Measurements from ENCODE around the gene FDX1. TPM values are rescaled to one million over a fixed set of nuclear protein-coding genes. Genes with fewer than 3 reads are reported as not detected.

FDX1 gene
- total RNA-seq, 1 donor from 2014 or later, result 11.5 TPM

DNA sequence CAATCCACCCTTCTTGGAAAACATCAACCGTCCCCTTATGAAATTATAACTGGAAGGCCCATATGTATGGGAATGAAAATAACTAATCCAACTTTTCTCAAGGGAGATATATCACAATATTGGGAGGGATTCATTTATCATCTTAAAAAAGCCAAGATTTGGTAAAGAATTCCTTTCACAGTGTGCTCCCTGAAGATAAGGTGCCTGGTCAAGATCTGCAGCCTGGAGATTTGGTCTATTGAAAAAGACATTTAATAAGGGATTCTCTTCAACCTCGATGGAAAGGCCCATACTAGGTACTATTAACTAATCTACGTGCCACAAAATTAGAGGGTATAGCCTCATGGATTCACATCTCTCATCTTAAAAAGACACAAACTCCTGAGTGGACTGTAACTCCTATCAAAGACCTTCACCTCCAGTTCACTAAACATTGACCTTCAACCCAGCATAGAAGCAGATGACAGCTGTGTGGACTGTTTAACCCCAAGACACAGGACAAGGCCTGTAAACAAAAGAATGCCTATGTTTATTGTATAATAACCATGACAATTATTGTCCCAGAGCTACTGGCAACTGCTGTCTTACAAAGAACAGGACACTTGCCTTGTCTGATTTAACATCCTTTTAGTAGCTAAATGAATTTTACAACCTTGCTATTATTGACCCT, 4.8 kb upstream of the FDX1 start:
- no peak for DNase-seq (ENCODE audit: low read depth)
- no peak overlapping the region for H3K4me3 ChIP-seq (ENCODE audit: low read depth, low read length)
- TF ChIP-seq, protein P1, sequence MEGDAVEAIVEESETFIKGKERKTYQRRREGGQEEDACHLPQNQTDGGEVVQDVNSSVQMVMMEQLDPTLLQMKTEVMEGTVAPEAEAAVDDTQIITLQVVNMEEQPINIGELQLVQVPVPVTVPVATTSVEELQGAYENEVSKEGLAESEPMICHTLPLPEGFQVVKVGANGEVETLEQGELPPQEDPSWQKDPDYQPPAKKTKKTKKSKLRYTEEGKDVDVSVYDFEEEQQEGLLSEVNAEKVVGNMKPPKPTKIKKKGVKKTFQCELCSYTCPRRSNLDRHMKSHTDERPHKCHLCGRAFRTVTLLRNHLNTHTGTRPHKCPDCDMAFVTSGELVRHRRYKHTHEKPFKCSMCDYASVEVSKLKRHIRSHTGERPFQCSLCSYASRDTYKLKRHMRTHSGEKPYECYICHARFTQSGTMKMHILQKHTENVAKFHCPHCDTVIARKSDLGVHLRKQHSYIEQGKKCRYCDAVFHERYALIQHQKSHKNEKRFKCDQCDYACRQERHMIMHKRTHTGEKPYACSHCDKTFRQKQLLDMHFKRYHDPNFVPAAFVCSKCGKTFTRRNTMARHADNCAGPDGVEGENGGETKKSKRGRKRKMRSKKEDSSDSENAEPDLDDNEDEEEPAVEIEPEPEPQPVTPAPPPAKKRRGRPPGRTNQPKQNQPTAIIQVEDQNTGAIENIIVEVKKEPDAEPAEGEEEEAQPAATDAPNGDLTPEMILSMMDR (IDR thresholded peaks at IDR 0.05; ENCODE audit: insufficient read depth, low read length, poor library complexity, severe bottlenecking), result no peak
- H3K27me3 ChIP-seq (ENCODE audit: control insufficient read depth, insufficient read depth, low read length), result no peaks in the 10 kb centered on the region
- no peaks in the 10 kb centered on the region for H3K36me3 ChIP-seq (ENCODE audit: control insufficient read depth, insufficient read depth, low read length)

DNA sequence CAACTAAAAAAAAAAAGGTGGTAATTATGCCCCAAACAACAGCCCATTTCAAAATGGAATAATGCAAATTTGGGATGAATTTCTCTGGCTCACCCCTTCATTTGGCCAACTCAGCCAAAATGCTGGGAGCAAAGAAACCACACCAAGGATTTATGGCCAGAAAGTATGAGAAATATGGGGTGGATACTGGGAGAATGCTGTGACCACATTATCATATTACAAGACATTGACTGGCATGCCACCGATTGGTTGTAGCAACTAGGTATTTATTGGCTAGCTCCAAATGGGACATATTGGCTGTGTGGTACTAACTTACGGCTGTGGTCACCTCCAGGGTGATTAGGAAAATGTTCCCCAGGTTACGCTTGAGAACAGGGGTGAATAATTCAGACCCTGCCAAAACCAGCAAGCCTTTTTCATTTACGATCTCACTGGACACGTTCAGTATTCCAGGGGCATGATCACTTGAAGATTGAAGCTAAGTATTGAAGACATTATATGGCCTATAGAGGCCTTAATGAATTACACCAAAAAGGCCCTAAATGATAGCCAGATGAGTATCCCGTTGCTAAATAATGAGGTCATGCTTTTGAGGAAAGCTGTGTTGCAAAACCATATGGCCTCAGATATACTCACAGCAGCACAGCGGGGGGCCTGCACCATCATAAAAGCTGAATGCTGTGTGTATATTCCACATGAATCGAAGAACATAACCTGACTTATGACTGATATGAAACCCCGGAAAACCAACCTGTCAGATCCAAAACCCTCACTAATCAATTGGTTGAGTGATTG, 3.8 kb upstream of the FDX1 start:
- Histone ChIP-seq H3K4me3 (ENCODE audit: low read depth, low read length) (no peak overlapping the region), H3K36me3 (ENCODE audit: control insufficient read depth, insufficient read depth, low read length) (no peaks in the 10 kb centered on the region), H3K27me3 (ENCODE audit: control insufficient read depth, insufficient read depth, low read length) (no peaks in the 10 kb centered on the region)
- no peak for DNase-seq (ENCODE audit: low read depth)
- TF ChIP-seq, protein P1 (IDR thresholded peaks at IDR 0.05; ENCODE audit: insufficient read depth, low read length, poor library complexity, severe bottlenecking), result no peak

DNA sequence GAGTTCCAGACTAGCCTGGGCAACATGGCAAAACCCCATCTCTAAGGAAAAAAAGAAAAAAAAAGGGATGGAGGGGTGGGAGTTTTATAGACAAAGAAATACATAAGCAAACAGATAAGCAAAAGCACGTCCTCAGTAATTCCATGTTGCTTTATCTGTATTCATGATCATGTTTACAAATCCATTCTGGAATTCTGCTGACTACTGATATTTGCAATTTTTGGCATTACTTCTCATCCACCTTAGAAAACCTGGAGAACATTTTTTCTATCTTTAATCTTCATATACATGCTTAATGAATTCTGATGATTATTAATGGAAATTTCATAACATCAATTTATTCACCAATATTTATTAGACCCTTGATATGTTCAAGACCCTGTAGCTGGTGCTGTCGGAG, 1.7 kb upstream of the FDX1 start:
- H3K36me3 ChIP-seq (ENCODE audit: control insufficient read depth, insufficient read depth, low read length), result no peaks in the 10 kb centered on the region
- no peak overlapping the region for H3K4me3 ChIP-seq (ENCODE audit: low read depth, low read length)
- H3K27me3 ChIP-seq (ENCODE audit: control insufficient read depth, insufficient read depth, low read length), result no peaks in the 10 kb centered on the region
- TF ChIP-seq, protein P1 (IDR thresholded peaks at IDR 0.05; ENCODE audit: insufficient read depth, low read length, poor library complexity, severe bottlenecking), result no peak
- no peak for DNase-seq (ENCODE audit: low read depth)

DNA sequence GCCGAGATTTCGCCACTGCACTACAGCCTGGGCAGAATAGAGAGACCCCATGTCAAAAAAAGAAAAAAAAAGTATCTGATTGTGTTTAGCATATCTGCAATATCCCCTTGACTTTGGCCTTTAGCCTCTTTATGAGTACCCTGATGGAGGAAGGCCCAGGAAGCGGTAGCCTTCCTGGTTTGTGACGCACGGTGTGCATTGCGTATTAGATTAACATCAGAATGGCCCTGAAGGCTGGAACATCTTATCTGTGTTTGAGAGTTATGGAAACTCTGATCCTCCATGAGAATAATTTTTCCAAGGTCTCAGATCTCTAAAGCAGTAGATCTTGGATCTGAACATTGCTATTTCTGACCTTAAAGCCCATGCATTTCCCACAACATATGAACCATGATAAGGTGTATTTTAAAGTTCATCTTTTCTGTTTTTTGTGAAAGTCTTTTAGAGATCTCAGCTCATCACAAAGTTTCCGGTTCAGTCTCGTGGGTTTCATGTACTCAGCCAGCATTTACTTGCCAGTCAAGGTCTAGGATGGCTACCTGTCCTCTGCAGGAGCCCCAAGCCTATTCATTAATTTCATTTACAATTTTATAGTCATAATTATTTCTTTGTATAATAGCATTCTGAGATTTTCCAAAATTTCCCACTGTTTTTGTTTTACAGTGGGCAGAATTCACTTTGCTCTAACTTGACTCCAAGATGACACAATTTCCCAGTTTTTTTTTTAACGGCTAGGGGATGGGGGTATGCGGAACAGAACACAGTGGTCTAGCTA, 605 bp upstream of the FDX1 start:
- peak overlapping the region; percentile 97 for H3K4me3 ChIP-seq (ENCODE audit: low read depth, low read length)
- H3K27me3 ChIP-seq (ENCODE audit: control insufficient read depth, insufficient read depth, low read length), result no peaks in the 10 kb centered on the region
- no peaks in the 10 kb centered on the region for H3K36me3 ChIP-seq (ENCODE audit: control insufficient read depth, insufficient read depth, low read length)
- TF ChIP-seq, protein P1 (IDR thresholded peaks at IDR 0.05; ENCODE audit: insufficient read depth, low read length, poor library complexity, severe bottlenecking), result no peak
- DNase-seq (ENCODE audit: low read depth), result no peak

DNA sequence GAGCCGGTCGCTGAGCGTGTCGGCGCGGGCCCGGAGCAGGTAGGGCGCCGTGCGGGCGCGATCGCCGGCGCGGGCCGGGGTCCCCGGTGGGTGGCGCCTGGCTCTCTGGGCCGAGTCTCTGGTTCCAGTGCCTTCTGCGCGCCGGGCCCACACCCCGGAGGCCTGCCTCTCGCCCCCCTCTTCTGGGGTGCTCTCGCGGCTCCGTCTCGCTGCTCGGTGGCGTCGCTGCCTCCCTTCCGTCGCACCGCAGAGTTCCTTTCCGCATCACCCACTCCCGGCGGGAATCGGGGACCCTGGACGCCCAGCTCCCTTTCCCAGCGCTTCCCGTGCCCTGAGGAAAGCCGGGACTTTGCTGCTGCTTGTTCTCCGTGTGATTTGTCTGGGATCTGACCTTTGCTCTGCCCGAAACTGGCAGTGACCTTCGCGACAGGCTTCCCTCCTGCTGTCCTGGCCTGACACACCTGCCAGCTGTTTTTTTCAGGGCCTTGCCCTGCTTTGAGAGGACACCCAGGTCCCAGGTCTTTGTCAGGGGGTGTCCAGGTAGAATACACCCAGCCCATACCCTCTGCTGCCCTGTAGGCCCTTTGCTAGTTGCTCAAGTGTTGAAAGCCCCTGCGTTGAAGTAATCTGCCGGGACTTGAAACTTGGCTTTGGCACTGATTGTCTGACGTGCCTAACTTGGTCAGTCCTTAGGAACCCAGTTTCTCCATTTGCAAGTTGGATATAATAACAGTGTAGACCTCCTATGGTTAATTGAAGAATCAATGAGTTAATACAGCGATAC, 711 bp downstream of the FDX1 start:
- no peak for DNase-seq (ENCODE audit: low read depth)
- no peaks in the 10 kb centered on the region for H3K27me3 ChIP-seq (ENCODE audit: control insufficient read depth, insufficient read depth, low read length)
- H3K4me3 ChIP-seq (ENCODE audit: low read depth, low read length), result peak overlapping the region; percentile 97
- TF ChIP-seq, protein P1 (IDR thresholded peaks at IDR 0.05; ENCODE audit: insufficient read depth, low read length, poor library complexity, severe bottlenecking), result no peak
- no peaks in the 10 kb centered on the region for H3K36me3 ChIP-seq (ENCODE audit: control insufficient read depth, insufficient read depth, low read length)

Measured in kidney epithelial cell (primary cell).